ENCODE measurements around the gene PDZD2. TPM values are rescaled to one million over a fixed set of nuclear protein-coding genes. Genes with fewer than 3 reads are reported as not detected.

PDZD2 gene
- total and polyA plus RNA-seq, 2 donors (not counting 3 experiments of a cell fraction or from before 2014, with no cell fraction given), result 0.66 to 6.9 TPM

- no peak for TF ChIP-seq POLR2A (IDR thresholded peaks at IDR 0.05; ENCODE audit: low read depth, low read length)
- TF ChIP-seq JUN (IDR thresholded peaks at IDR 0.05; ENCODE audit: borderline replicate concordance, insufficient read depth, insufficient read length, low read depth), result no peak
- TF ChIP-seq POLR2AphosphoS5 (IDR thresholded peaks at IDR 0.05; ENCODE audit: insufficient read depth, low read depth, low read length), result no peak
- H3K27me3 ChIP-seq (ENCODE audit: control insufficient read depth in 2 of 2, insufficient read depth in 2 of 2, low read length in 2 of 2), result no peaks in the 10 kb centered on the region
- ChIA-PET CTCF (no interaction called here), POLR2A (no interaction called here)
- no peaks in the 10 kb centered on the region for H3K4me1 ChIP-seq (ENCODE audit: control insufficient read depth, extremely low read depth, insufficient read depth, low read length)
- no peaks in the 10 kb centered on the region for H4K20me1 ChIP-seq (replicated peaks; ENCODE audit: control insufficient read depth, extremely low read depth, insufficient read depth, low read length)
- H3K36me3 ChIP-seq (ENCODE audit: control insufficient read depth in 2 of 2, extremely low read depth in 1 of 2, insufficient read depth in 2 of 2, low read length in 2 of 2), result no peaks in the 10 kb centered on the region
- FAIRE-seq (no peak), DNase-seq (ENCODE audit: low read depth, low spot score) (no peak)
- no peaks in the 10 kb centered on the region for H3K9me1 ChIP-seq (replicated peaks; ENCODE audit: control insufficient read depth, extremely low read depth, insufficient read depth, low read length)
- no peak overlapping the region for H3K4me2 ChIP-seq (ENCODE audit: insufficient read depth, low read length)
- no peaks in the 10 kb centered on the region for H3K79me2 ChIP-seq (ENCODE audit: control insufficient read depth, insufficient read depth, low read length)
- H3K27ac ChIP-seq (ENCODE audit: insufficient read depth, low read depth, low read length), result no peak overlapping the region
- BruUV-seq (replicated peaks), result no TSS peak
- no peak overlapping the region for H2AFZ ChIP-seq (ENCODE audit: low read depth, low read length)
- dilution Hi-C loops (cut with MboI; ENCODE audit: extremely low pct_ligation_motif_present, low sequenced_read_pairs), result no loop called here
- H3K9me3 ChIP-seq (replicated peaks; ENCODE audit: control insufficient read depth, insufficient read depth, low read length), result no peaks in the 10 kb centered on the region
- intact Hi-C loops (cut with micrococcal nuclease), result no loop called here
- H3K9ac ChIP-seq (replicated peaks; ENCODE audit: extremely low read depth, insufficient read depth, low read length), result no peak overlapping the region
- no peak overlapping the region for H3K4me3 ChIP-seq (replicated peaks in 1 of 3; ENCODE audit: insufficient read depth in 1 of 3, low read depth in 1 of 3, low read length in 3 of 3)
Observed at GRCh38 chr5:31717561-31717960, 78.6 kb downstream of the PDZD2 start.

- no peak for FAIRE-seq
- no peak overlapping the region for H2AFZ ChIP-seq (ENCODE audit: low read depth, low read length)
- H3K27ac ChIP-seq (ENCODE audit: insufficient read depth, low read depth, low read length), result no peak overlapping the region
- ChIA-PET CTCF (no interaction called here), POLR2A (no interaction called here)
- no peak for DNase-seq (ENCODE audit: low read depth, low spot score)
- H3K4me3 ChIP-seq (replicated peaks in 1 of 3; ENCODE audit: insufficient read depth in 1 of 3, low read depth in 1 of 3, low read length in 3 of 3), result no peak overlapping the region
- no peak for TF ChIP-seq EZH2 (IDR thresholded peaks at IDR 0.05; ENCODE audit: borderline replicate concordance, low read depth, low read length, severe bottlenecking)
- TF ChIP-seq POLR2A (IDR thresholded peaks at IDR 0.05; ENCODE audit: low read depth, low read length), result no peak
- no peak for TF ChIP-seq GATA2 (IDR thresholded peaks at IDR 0.05; ENCODE audit: insufficient read depth, insufficient read length, low read depth, low read length)
- no peak for TF ChIP-seq JUN (IDR thresholded peaks at IDR 0.05; ENCODE audit: borderline replicate concordance, insufficient read depth, insufficient read length, low read depth)
- TF ChIP-seq POLR2AphosphoS5 (IDR thresholded peaks at IDR 0.05; ENCODE audit: insufficient read depth, low read depth, low read length), result no peak
- TF ChIP-seq MYC (IDR thresholded peaks at IDR 0.05; ENCODE audit: low read depth, low read length), result no peak
- TF ChIP-seq CTCF (IDR thresholded peaks at IDR 0.05; ENCODE audit: extremely low read depth in 1 of 2, insufficient read depth in 1 of 2, low read depth in 1 of 2, low read length in 2 of 2), result no peak
- no peak for TF ChIP-seq MAX (IDR thresholded peaks at IDR 0.05; ENCODE audit: insufficient read depth, insufficient read length)
- no TSS peak for BruUV-seq (replicated peaks)
- H3K27me3 ChIP-seq (ENCODE audit: control insufficient read depth in 2 of 2, insufficient read depth in 2 of 2, low read length in 2 of 2), result no peaks in the 10 kb centered on the region
- intact Hi-C loops (cut with micrococcal nuclease), result no loop called here
- no peaks in the 10 kb centered on the region for H3K9me3 ChIP-seq (replicated peaks; ENCODE audit: control insufficient read depth, insufficient read depth, low read length)
- no peaks in the 10 kb centered on the region for H3K36me3 ChIP-seq (ENCODE audit: control insufficient read depth in 2 of 2, extremely low read depth in 1 of 2, insufficient read depth in 2 of 2, low read length in 2 of 2)
- no peaks in the 10 kb centered on the region for H3K4me1 ChIP-seq (ENCODE audit: control insufficient read depth, extremely low read depth, insufficient read depth, low read length)
- dilution Hi-C loops (cut with MboI; ENCODE audit: extremely low pct_ligation_motif_present, low sequenced_read_pairs), result no loop called here
- no peaks in the 10 kb centered on the region for H4K20me1 ChIP-seq (replicated peaks; ENCODE audit: control insufficient read depth, extremely low read depth, insufficient read depth, low read length)
- no peaks in the 10 kb centered on the region for H3K79me2 ChIP-seq (ENCODE audit: control insufficient read depth, insufficient read depth, low read length)
- H3K4me2 ChIP-seq (ENCODE audit: insufficient read depth, low read length), result no peak overlapping the region
- no peaks in the 10 kb centered on the region for H3K9me1 ChIP-seq (replicated peaks; ENCODE audit: control insufficient read depth, extremely low read depth, insufficient read depth, low read length)
- H3K9ac ChIP-seq (replicated peaks; ENCODE audit: extremely low read depth, insufficient read depth, low read length), result no peak overlapping the region
Observed at GRCh38 chr5:31720004-31720403, 81.1 kb downstream of the PDZD2 start.

Data from endothelial cell of umbilical vein (primary cell).